Measurements from ENCODE around the gene CLN3. TPM values are rescaled to one million over a fixed set of nuclear protein-coding genes. Genes with fewer than 3 reads are reported as not detected.

Gene CLN3
- total and polyA plus RNA-seq, 2 of the 13 experiments (the other 11 are each of a cell fraction or from before 2014, with no cell fraction given) = 23.4 to 46.8 TPM

- TF ChIP-seq FIP1L1 (IDR thresholded peaks at IDR 0.05; ENCODE audit: borderline replicate concordance, insufficient read depth, low read depth, low read length) (no peak), ZNF670 (CRISPR knock-in tag; IDR thresholded peaks at IDR 0.05; ENCODE audit: borderline replicate concordance) (no peak), ZNF282 (IDR thresholded peaks at IDR 0.05; ENCODE audit: partially characterized antibody) (peak; percentile 38), ZNF564 (CRISPR knock-in tag; IDR thresholded peaks at IDR 0.05) (no peak), MYPOP (CRISPR knock-in tag; IDR thresholded peaks at IDR 0.05) (no peak), ZNF891 (CRISPR knock-in tag; IDR thresholded peaks at IDR 0.05) (no peak), ZNF770 (CRISPR knock-in tag; IDR thresholded peaks at IDR 0.05) (no peak), HDAC2 (CRISPR knock-in tag; IDR thresholded peaks at IDR 0.05) (no peak), HNF1A (IDR thresholded peaks at IDR 0.05; ENCODE audit: low read depth) (no peak), HNF1A (CRISPR knock-in tag; IDR thresholded peaks at IDR 0.05; ENCODE audit: borderline replicate concordance) (no peak), NFE2 (CRISPR knock-in tag; IDR thresholded peaks at IDR 0.05) (no peak), ONECUT2 (CRISPR knock-in tag; IDR thresholded peaks at IDR 0.05) (no peak), FOXA1 (IDR thresholded peaks at IDR 0.05) (0 out of 2 replicates have a peak, but pooled peaks have one; percentile 31), FOXA1 (CRISPR knock-in tag; IDR thresholded peaks at IDR 0.05) (no peak), GABPB1 (CRISPR knock-in tag; IDR thresholded peaks at IDR 0.05) (no peak), MZF1 (CRISPR knock-in tag; IDR thresholded peaks at IDR 0.05; ENCODE audit: borderline replicate concordance) (no peak), ATM (IDR thresholded peaks at IDR 0.05; ENCODE audit: borderline replicate concordance) (0 out of 2 replicates have a peak, but pooled peaks have one; percentile 11), TBP (CRISPR knock-in tag; IDR thresholded peaks at IDR 0.05) (no peak), NR2C2 (CRISPR knock-in tag; IDR thresholded peaks at IDR 0.05; ENCODE audit: borderline replicate concordance) (no peak), SOX13 (IDR thresholded peaks at IDR 0.05) (no peak), SOX13 (CRISPR knock-in tag; conservative IDR thresholded peaks at IDR 0.05 in 1 of 2, IDR thresholded peaks at IDR 0.05 in 1 of 2) (no peak), NBN (conservative IDR thresholded peaks at IDR 0.05) (0 out of 2 replicates have a peak, but pooled peaks have one; percentile 17), ZNF207 (IDR thresholded peaks at IDR 0.05; ENCODE audit: borderline replicate concordance) (peak; percentile 81; the same call in 1 of the 2 replicates)
Observed at GRCh38 chr16:28501258-28502232, 9.7 kb upstream of the CLN3 start (continued).

All from HepG2 (cell line).